Measurements from ENCODE around the gene CBX1. TPM values are rescaled to one million over a fixed set of nuclear protein-coding genes. Genes with fewer than 3 reads are reported as not detected.

The CBX1 gene
- total RNA-seq, 4 donors from 2014 or later: 3.7 to 28.3 (median 12.8) TPM

DNA sequence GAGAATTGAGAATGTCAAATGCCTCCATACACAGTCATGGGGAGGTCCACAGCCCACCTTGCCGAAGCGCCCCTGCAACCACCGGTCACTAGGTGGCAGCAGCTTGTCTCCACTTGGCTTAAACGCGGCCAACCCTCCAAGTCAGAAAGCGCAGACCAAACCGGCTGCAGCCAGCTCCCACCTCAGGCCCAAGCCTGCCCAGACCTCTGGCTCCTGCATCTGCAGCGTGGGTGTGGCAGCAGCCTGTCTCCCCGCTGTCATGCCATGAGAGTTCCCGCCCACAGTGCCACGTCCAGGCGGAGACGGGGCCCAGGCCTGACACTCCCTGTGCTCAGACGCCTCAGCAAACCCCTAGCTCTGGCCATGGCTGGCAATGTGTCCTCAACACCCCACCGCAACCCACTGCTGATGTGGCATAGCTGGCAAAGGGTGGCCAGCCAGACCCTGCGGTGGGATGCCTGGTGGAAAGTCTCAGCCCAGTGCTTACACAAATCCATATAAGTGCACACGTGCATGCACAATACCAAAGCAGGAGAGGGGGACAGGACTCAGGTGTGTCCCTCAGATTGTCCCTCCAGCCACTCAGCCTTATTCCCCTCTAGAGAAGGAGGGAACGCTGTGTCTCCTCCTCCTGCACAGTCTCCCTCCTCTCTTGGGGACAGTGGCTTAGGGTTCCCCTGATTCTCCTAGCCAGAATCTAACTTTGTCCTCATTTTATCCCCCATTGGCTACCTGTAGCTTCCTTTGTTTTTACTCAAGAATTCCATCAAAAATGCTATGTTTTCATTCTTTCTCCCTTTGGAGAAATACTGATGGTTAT lies 74.6 kb downstream of the CBX1 start:
- Histone ChIP-seq H3K4me3 (no peak overlapping the region), H3K36me3 (no peaks in the 10 kb centered on the region), H3K9me3 (no peaks in the 10 kb centered on the region), H3K4me1 (peaks cover 35 to 38% (median 36%) of the 10 kb centered on the region in 4 donors), H3K27ac (peak overlapping the region in 3 of 4 donors; percentile 41 to 84 (median 73)), H3K27me3 (peaks cover 15% of the 10 kb centered on the region)
- no peak for TF ChIP-seq EP300 (IDR thresholded peaks at IDR 0.05; ENCODE audit: low read depth)
- TF ChIP-seq CTCF (IDR thresholded peaks at IDR 0.05): peak; percentile 83 to 94 (median 87)
- peak in 1 of 3 donors; percentile 30 for TF ChIP-seq POLR2AphosphoS5 (IDR thresholded peaks at IDR 0.05)
- TF ChIP-seq POLR2A (IDR thresholded peaks at IDR 0.05): no peak
- in situ Hi-C loops (cut with MboI; ENCODE audit: low pct_ligation_motif_present in 1 of 4, low pct_unique_long_range_greater_than_20kb in 1 of 4, low sequenced_read_pairs in 3 of 4): loop anchor here in 2 of 4 donors (10.0 kb wide), 1 partner anchor 48 kb away; no protein-coding TSS in a partner anchor
- peak; percentile 87 for DNase-seq
- intact Hi-C loops (cut with DNase I; ENCODE audit: low total_unique reads): loop anchor here (2.0 to 5.0 kb wide), 2 partner anchors 48 to 106 kb away; no protein-coding TSS in a partner anchor
- WGBS, 2 donors (ENCODE audit: low coverage in 1 of 2): 15% methylated on average over 13 of the region's 18 CpGs; no CpG with 5 or more reads in 1 of the 2 donors

- no peak for DNase-seq
- Histone ChIP-seq H3K27ac (peak overlapping the region; percentile 66 to 84 (median 78)), H3K36me3 (no peaks in the 10 kb centered on the region), H3K27me3 (peaks cover 19% of the 10 kb centered on the region), H3K9me3 (no peaks in the 10 kb centered on the region), H3K4me3 (peak overlapping the region in 2 of 4 donors; percentile 35 to 51), H3K4me1 (peaks cover 35 to 38% (median 36%) of the 10 kb centered on the region in 4 donors)
- in situ Hi-C loops (cut with MboI; ENCODE audit: low pct_ligation_motif_present in 1 of 4, low pct_unique_long_range_greater_than_20kb in 1 of 4, low sequenced_read_pairs in 3 of 4) (loop anchor here in 2 of 4 donors (10.0 kb wide), 1 partner anchor 49 kb away; no protein-coding TSS in a partner anchor), intact Hi-C loops (cut with DNase I; ENCODE audit: low total_unique reads) (loop anchor here (2.0 to 5.0 kb wide), 2 partner anchors 49 to 106 kb away; no protein-coding TSS in a partner anchor)
- WGBS, 2 donors (ENCODE audit: low coverage in 1 of 2): 23% methylated on average over 8 of the region's 8 CpGs; no CpG with 5 or more reads in 1 of the 2 donors
- TF ChIP-seq POLR2AphosphoS5 (IDR thresholded peaks at IDR 0.05) (no peak), CTCF (IDR thresholded peaks at IDR 0.05) (no peak), EP300 (IDR thresholded peaks at IDR 0.05; ENCODE audit: low read depth) (no peak), POLR2A (IDR thresholded peaks at IDR 0.05) (no peak)
Observed at GRCh38 chr17:48025904-48026501, 75.3 kb downstream of the CBX1 start.

- Histone ChIP-seq H3K4me1 (peaks cover 35 to 38% (median 36%) of the 10 kb centered on the region in 4 donors), H3K9me3 (no peaks in the 10 kb centered on the region), H3K36me3 (no peaks in the 10 kb centered on the region), H3K27ac (peak overlapping the region; percentile 66 to 84 (median 78)), H3K4me3 (peak overlapping the region; percentile 17 to 51 (median 28)), H3K27me3 (peaks cover 26% of the 10 kb centered on the region)
- 2% methylated on average over 46 of the region's 56 CpGs; no CpG with 5 or more reads in 1 of the 2 donors for WGBS, 2 donors (ENCODE audit: low coverage in 1 of 2)
- DNase-seq: peak; percentile 98
- TF ChIP-seq POLR2AphosphoS5 (IDR thresholded peaks at IDR 0.05): peak; percentile 35 to 77 (median 36)
- TF ChIP-seq EP300 (IDR thresholded peaks at IDR 0.05; ENCODE audit: low read depth): no peak
- TF ChIP-seq CTCF (IDR thresholded peaks at IDR 0.05): peak; percentile 69 to 89 (median 82)
- TF ChIP-seq POLR2A (IDR thresholded peaks at IDR 0.05): peak; percentile 27
- intact Hi-C loops (cut with DNase I; ENCODE audit: low total_unique reads) (loop anchor here (5.0 kb wide), 1 partner anchor 107 kb away; no protein-coding TSS in a partner anchor), in situ Hi-C loops (cut with MboI; ENCODE audit: low pct_ligation_motif_present in 1 of 4, low pct_unique_long_range_greater_than_20kb in 1 of 4, low sequenced_read_pairs in 3 of 4) (loop anchor here in 2 of 4 donors (10.0 kb wide), 1 partner anchor 50 kb away; no protein-coding TSS in a partner anchor)
Observed at GRCh38 chr17:48025040-48025903, 76.0 kb downstream of the CBX1 start.

Measured in transverse colon (tissue), 4 donors.